HG03045 (cell line): ENCODE data around the gene DACH1.
"Not testable (repeated sequence)": the region's sequence is repeated elsewhere in the genome, so short reads cannot be mapped to it uniquely, and the experiment has no call there.

Experiments
- ATAC-seq: cut with Tn5 transposase; IDR thresholded peaks from one replicate; pipeline ENCODE4 v1.9.1; 2021; ENCODE audit warnings: mild to moderate bottlenecking, moderate library complexity; ENCODE audit not compliant: unreplicated experiment

The DACH1 gene

GRCh38 chr13:71785361-71785760 lies 81.6 kb downstream of the DACH1 start:
- ATAC-seq: no peak

GRCh38 chr13:71780546-71780945 lies 86.5 kb downstream of the DACH1 start:
- ATAC-seq: no peak

- not testable (repeated sequence) for ATAC-seq
Observed at GRCh38 chr13:71778998-71779397, 88.0 kb downstream of the DACH1 start.

- no peak for ATAC-seq
Observed at GRCh38 chr13:71775966-71776365, 91.0 kb downstream of the DACH1 start.

- no peak for ATAC-seq
Observed at GRCh38 chr13:71774863-71775262, 92.1 kb downstream of the DACH1 start.

GRCh38 chr13:71773531-71773930 lies 93.5 kb downstream of the DACH1 start:
- ATAC-seq: no peak

GRCh38 chr13:71772361-71772760 lies 94.6 kb downstream of the DACH1 start:
- ATAC-seq: no peak

- ATAC-seq: no peak
Observed at GRCh38 chr13:71771144-71771543, 95.9 kb downstream of the DACH1 start.

- ATAC-seq: no peak
Observed at GRCh38 chr13:71770710-71771109, 96.3 kb downstream of the DACH1 start.

GRCh38 chr13:71768881-71769280 lies 98.1 kb downstream of the DACH1 start:
- ATAC-seq: no peak

- no peak for ATAC-seq
Observed at GRCh38 chr13:71759651-71760511, 107.1 kb downstream of the DACH1 start.

GRCh38 chr13:71758828-71759227 lies 108.2 kb downstream of the DACH1 start:
- ATAC-seq: no peak

GRCh38 chr13:71754407-71754974 lies 112.5 kb downstream of the DACH1 start:
- ATAC-seq: no peak

- ATAC-seq: no peak
Observed at GRCh38 chr13:71752775-71753513, 114.1 kb downstream of the DACH1 start.

GRCh38 chr13:71751073-71751472 lies 115.9 kb downstream of the DACH1 start:
- ATAC-seq: no peak

GRCh38 chr13:71730267-71730666 lies 136.7 kb downstream of the DACH1 start:
- ATAC-seq: no peak

- ATAC-seq: no peak
Observed at GRCh38 chr13:71729441-71729840, 137.6 kb downstream of the DACH1 start.

- no peak for ATAC-seq
Observed at GRCh38 chr13:71727662-71728061, 139.3 kb downstream of the DACH1 start.

GRCh38 chr13:71727042-71727441 lies 140.0 kb downstream of the DACH1 start:
- no peak for ATAC-seq

- no peak for ATAC-seq
Observed at GRCh38 chr13:71722206-71722605, 144.8 kb downstream of the DACH1 start.

GRCh38 chr13:71721104-71721503 lies 145.9 kb downstream of the DACH1 start:
- no peak for ATAC-seq

GRCh38 chr13:71718931-71719330 lies 148.1 kb downstream of the DACH1 start:
- no peak for ATAC-seq
